ENCODE results near the gene PSMD10. TPM values are rescaled to one million over a fixed set of nuclear protein-coding genes. Genes with fewer than 3 reads are reported as not detected.

Gene PSMD10
- polyA plus RNA-seq, 2 of the 4 experiments (the other 2 are of a cell fraction): 109 to 163 TPM

DNA sequence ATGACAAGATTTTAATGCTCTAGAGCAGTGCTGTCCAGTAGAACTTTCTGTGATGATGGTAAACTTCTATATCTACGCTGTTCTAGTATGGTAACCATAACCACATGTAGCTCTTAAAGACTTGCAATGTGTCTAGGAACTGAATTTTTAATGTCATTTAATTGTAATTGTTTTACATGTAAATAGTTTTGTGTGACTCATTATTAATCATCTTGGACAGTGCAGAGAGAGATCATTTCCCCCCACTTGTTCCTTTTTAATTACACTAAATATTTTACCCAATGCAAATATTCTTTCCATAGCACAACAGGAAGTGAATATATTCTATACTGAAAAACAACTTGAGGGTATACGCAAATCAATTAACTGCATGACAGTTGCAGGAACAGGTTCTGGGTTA is 6.0 kb upstream of the PSMD10 start:
- TF ChIP-seq, protein P1, sequence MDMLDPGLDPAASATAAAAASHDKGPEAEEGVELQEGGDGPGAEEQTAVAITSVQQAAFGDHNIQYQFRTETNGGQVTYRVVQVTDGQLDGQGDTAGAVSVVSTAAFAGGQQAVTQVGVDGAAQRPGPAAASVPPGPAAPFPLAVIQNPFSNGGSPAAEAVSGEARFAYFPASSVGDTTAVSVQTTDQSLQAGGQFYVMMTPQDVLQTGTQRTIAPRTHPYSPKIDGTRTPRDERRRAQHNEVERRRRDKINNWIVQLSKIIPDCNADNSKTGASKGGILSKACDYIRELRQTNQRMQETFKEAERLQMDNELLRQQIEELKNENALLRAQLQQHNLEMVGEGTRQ (IDR thresholded peaks at IDR 0.05): no peak
- TF ChIP-seq TFCP2L1 (CRISPR knock-in tag; IDR thresholded peaks at IDR 0.05): no peak
- no peak for TF ChIP-seq PHF8 (IDR thresholded peaks at IDR 0.05; ENCODE audit: borderline replicate concordance, low read depth)
- TF ChIP-seq JUN (IDR thresholded peaks at IDR 0.05): no peak
- no peak for TF ChIP-seq SMC3 (IDR thresholded peaks at IDR 0.05)
- TF ChIP-seq RAD21 (conservative IDR thresholded peaks at IDR 0.05 in 1 of 2, IDR thresholded peaks at IDR 0.05 in 1 of 2): no peak
- TF ChIP-seq RARB (CRISPR knock-in tag; IDR thresholded peaks at IDR 0.05): no peak
- no peak for TF ChIP-seq HEYL (CRISPR knock-in tag; IDR thresholded peaks at IDR 0.05)

DNA sequence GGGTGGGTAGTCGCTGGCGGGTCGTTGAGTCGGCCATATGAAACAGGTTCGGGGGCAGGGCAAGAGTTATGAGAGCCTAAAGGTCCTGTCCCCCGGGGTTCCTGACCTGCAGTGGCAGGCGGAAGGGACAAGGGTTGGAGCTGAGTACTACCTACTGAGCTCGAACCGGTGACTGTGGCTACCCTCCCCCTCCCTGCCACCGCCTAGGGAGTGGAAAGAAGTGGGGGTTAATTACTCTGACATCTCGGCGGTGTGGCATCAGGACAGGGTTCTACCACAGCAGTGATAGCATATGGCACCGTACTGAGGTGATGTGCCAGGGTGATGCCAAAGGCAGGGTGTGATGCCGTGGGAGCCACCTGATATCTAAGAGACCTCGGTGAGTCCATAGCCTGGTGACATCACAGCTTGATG is 543 bp upstream of the PSMD10 start:
- no peak for FAIRE-seq
- peak overlapping the region; percentile 94 for H3K4me3 ChIP-seq
- H3K4me1 ChIP-seq: peaks cover 14% of the 10 kb centered on the region; the same call in 2 of the 3 replicates
- 3% methylated on average over 10 of the region's 15 CpGs for WGBS (ENCODE audit: missing lambda C conversion rate)
- no peaks in the 10 kb centered on the region for H3K9me3 ChIP-seq
- peak in 1 of 2 experiments; percentile 25 for DNase-seq (ENCODE audit: low read depth in 1 of 2, low spot score in 1 of 2)
- ChIA-PET POLR2A (interaction anchor here (0.6 to 1.8 kb wide), 4 partner anchors 18 to 463 kb away, joined by 3 to 5 read pairs (median 4); no protein-coding TSS in a partner anchor), CTCF (no interaction called here)
- peak overlapping the region; percentile 86 for H3K4me2 ChIP-seq
- peak overlapping the region; percentile 52 to 79; a peak in 5 of 6 replicates for H3K27ac ChIP-seq
- TF ChIP-seq KDM5A (IDR thresholded peaks at IDR 0.05) (no peak), MAFK (IDR thresholded peaks at IDR 0.05; ENCODE audit: partially characterized antibody) (no peak), TFCP2L1 (CRISPR knock-in tag; IDR thresholded peaks at IDR 0.05) (no peak), PHF8 (IDR thresholded peaks at IDR 0.05; ENCODE audit: borderline replicate concordance, low read depth) (0 out of 2 replicates have a peak, but pooled peaks have one; percentile 5), ZC3H11A (IDR thresholded peaks at IDR 0.05) (no peak), RAD21 (conservative IDR thresholded peaks at IDR 0.05 in 1 of 2, IDR thresholded peaks at IDR 0.05 in 1 of 2) (no peak), FOXS1 (CRISPR knock-in tag; IDR thresholded peaks at IDR 0.05) (no peak)
- peak; percentile 64 to 75 for ATAC-seq

More for the DNA sequence above, 6.0 kb upstream of the PSMD10 start:
- H3K9me3 ChIP-seq: no peaks in the 10 kb centered on the region
- CTCF ChIA-PET: no interaction called here
- no peaks in the 10 kb centered on the region for H3K4me1 ChIP-seq
- no peak overlapping the region for H3K4me3 ChIP-seq
- FAIRE-seq (peak; percentile 68), DNase-seq (ENCODE audit: low read depth in 1 of 2, low spot score in 1 of 2) (no peak), ATAC-seq (no peak)
- H3K27ac ChIP-seq: no peak overlapping the region
- WGBS (ENCODE audit: missing lambda C conversion rate): 96% methylated on average over 2 of the region's 2 CpGs
- H3K4me2 ChIP-seq: no peak overlapping the region
- POLR2A ChIA-PET: no interaction called here

DNA sequence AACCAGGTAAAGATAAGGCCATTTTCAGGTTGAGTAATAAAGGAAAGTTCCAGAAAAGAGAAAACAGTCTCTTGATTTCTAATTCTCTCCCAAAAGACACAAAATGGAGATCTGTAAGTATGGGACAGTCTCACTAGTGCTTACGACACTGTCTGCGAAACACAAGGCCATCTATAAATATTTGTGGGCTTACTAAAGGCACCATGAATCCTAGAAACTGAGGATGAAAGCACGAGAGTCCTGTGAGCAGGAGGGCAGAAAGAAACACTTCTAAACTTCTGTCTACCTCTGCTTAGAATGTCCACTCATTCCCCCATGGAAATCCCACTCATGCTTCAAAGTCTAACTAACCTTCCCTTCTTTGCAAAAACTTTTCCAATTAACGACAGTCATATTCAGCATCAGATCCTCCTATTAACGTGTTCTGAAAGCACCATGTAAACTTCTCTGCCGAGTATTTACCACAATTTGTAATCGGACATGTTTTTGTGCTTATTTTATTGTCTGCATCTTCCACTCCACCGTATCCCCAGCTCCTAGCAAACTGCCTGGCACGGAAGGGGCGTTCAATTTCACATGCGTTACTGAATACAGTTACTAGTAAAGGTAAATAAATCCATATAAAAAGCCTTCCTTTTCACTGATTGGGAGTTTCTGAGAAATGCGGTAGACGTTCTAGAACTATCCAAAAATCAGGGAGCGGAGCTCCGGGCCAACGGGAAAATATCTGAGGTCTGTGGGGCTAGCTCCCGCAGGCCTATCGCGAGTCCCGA is 665 bp downstream of the PSMD10 start:
- FAIRE-seq (peak; percentile 63), DNase-seq (ENCODE audit: low read depth in 1 of 2, low spot score in 1 of 2) (peak; percentile 25 to 56), ATAC-seq (peak in 1 of 2 experiments; percentile 3; a peak in 2 of 6 replicates)
- 1% methylated on average over 20 of the region's 20 CpGs for WGBS (ENCODE audit: missing lambda C conversion rate)
- ChIA-PET CTCF (interaction anchor here (1.0 kb wide), 1 partner anchor 127 kb away, joined by 3 read pairs; no protein-coding TSS in a partner anchor), POLR2A (interaction anchor here (0.5 to 1.8 kb wide), 4 partner anchors 20 to 603 kb away, joined by 3 to 5 read pairs (median 4); no protein-coding TSS in a partner anchor)
- Histone ChIP-seq H3K4me2 (peak overlapping the region; percentile 96), H3K4me1 (peaks cover 14% of the 10 kb centered on the region; the same call in 2 of the 3 replicates), H3K9me3 (no peaks in the 10 kb centered on the region), H3K27ac (peak overlapping the region; percentile 87), H3K4me3 (peak overlapping the region; percentile 94)
- TF ChIP-seq JUN (IDR thresholded peaks at IDR 0.05) (peak in 1 of 2 experiments; percentile 7; a peak in 1 of 5 replicates), CHD4 (IDR thresholded peaks at IDR 0.05; ENCODE audit: borderline replicate concordance) (no peak), TFCP2L1 (CRISPR knock-in tag; IDR thresholded peaks at IDR 0.05) (no peak), ZC3H11A (IDR thresholded peaks at IDR 0.05) (no peak), BHLHE40 (IDR thresholded peaks at IDR 0.05; ENCODE audit: low read depth, low read length) (no peak), HOXA7 (CRISPR knock-in tag; IDR thresholded peaks at IDR 0.05) (no peak), RFX5 (IDR thresholded peaks at IDR 0.05) (no peak), ZNF302 (CRISPR knock-in tag; IDR thresholded peaks at IDR 0.05) (no peak), TP53 (CRISPR knock-in tag; IDR thresholded peaks at IDR 0.05) (no peak), RARB (CRISPR knock-in tag; IDR thresholded peaks at IDR 0.05) (no peak)
- TF ChIP-seq, protein P2, sequence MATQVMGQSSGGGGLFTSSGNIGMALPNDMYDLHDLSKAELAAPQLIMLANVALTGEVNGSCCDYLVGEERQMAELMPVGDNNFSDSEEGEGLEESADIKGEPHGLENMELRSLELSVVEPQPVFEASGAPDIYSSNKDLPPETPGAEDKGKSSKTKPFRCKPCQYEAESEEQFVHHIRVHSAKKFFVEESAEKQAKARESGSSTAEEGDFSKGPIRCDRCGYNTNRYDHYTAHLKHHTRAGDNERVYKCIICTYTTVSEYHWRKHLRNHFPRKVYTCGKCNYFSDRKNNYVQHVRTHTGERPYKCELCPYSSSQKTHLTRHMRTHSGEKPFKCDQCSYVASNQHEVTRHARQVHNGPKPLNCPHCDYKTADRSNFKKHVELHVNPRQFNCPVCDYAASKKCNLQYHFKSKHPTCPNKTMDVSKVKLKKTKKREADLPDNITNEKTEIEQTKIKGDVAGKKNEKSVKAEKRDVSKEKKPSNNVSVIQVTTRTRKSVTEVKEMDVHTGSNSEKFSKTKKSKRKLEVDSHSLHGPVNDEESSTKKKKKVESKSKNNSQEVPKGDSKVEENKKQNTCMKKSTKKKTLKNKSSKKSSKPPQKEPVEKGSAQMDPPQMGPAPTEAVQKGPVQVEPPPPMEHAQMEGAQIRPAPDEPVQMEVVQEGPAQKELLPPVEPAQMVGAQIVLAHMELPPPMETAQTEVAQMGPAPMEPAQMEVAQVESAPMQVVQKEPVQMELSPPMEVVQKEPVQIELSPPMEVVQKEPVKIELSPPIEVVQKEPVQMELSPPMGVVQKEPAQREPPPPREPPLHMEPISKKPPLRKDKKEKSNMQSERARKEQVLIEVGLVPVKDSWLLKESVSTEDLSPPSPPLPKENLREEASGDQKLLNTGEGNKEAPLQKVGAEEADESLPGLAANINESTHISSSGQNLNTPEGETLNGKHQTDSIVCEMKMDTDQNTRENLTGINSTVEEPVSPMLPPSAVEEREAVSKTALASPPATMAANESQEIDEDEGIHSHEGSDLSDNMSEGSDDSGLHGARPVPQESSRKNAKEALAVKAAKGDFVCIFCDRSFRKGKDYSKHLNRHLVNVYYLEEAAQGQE (IDR thresholded peaks at IDR 0.05): peak; percentile 84; the same call in 1 of the 2 replicates
- TF ChIP-seq, protein P3, sequence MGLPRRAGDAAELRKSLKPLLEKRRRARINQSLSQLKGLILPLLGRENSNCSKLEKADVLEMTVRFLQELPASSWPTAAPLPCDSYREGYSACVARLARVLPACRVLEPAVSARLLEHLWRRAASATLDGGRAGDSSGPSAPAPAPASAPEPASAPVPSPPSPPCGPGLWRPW (IDR thresholded peaks at IDR 0.05): no peak
- TF ChIP-seq, protein P4, sequence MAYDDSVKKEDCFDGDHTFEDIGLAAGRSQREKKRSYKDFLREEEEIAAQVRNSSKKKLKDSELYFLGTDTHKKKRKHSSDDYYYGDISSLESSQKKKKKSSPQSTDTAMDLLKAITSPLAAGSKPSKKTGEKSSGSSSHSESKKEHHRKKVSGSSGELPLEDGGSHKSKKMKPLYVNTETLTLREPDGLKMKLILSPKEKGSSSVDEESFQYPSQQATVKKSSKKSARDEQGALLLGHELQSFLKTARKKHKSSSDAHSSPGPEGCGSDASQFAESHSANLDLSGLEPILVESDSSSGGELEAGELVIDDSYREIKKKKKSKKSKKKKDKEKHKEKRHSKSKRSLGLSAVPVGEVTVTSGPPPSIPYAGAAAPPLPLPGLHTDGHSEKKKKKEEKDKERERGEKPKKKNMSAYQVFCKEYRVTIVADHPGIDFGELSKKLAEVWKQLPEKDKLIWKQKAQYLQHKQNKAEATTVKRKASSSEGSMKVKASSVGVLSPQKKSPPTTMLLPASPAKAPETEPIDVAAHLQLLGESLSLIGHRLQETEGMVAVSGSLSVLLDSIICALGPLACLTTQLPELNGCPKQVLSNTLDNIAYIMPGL (CRISPR knock-in tag; IDR thresholded peaks at IDR 0.05; ENCODE audit: borderline replicate concordance): no peak
- TF ChIP-seq, protein P5, sequence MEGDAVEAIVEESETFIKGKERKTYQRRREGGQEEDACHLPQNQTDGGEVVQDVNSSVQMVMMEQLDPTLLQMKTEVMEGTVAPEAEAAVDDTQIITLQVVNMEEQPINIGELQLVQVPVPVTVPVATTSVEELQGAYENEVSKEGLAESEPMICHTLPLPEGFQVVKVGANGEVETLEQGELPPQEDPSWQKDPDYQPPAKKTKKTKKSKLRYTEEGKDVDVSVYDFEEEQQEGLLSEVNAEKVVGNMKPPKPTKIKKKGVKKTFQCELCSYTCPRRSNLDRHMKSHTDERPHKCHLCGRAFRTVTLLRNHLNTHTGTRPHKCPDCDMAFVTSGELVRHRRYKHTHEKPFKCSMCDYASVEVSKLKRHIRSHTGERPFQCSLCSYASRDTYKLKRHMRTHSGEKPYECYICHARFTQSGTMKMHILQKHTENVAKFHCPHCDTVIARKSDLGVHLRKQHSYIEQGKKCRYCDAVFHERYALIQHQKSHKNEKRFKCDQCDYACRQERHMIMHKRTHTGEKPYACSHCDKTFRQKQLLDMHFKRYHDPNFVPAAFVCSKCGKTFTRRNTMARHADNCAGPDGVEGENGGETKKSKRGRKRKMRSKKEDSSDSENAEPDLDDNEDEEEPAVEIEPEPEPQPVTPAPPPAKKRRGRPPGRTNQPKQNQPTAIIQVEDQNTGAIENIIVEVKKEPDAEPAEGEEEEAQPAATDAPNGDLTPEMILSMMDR (IDR thresholded peaks at IDR 0.05): no peak

All from A549 (cell line).